ENCODE results near the gene C1QTNF12.
A peak's percentile ranks its signal among the peaks of the same experiment; 100 is the strongest.

C1QTNF12 gene, protein sequence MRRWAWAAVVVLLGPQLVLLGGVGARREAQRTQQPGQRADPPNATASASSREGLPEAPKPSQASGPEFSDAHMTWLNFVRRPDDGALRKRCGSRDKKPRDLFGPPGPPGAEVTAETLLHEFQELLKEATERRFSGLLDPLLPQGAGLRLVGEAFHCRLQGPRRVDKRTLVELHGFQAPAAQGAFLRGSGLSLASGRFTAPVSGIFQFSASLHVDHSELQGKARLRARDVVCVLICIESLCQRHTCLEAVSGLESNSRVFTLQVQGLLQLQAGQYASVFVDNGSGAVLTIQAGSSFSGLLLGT

DNA sequence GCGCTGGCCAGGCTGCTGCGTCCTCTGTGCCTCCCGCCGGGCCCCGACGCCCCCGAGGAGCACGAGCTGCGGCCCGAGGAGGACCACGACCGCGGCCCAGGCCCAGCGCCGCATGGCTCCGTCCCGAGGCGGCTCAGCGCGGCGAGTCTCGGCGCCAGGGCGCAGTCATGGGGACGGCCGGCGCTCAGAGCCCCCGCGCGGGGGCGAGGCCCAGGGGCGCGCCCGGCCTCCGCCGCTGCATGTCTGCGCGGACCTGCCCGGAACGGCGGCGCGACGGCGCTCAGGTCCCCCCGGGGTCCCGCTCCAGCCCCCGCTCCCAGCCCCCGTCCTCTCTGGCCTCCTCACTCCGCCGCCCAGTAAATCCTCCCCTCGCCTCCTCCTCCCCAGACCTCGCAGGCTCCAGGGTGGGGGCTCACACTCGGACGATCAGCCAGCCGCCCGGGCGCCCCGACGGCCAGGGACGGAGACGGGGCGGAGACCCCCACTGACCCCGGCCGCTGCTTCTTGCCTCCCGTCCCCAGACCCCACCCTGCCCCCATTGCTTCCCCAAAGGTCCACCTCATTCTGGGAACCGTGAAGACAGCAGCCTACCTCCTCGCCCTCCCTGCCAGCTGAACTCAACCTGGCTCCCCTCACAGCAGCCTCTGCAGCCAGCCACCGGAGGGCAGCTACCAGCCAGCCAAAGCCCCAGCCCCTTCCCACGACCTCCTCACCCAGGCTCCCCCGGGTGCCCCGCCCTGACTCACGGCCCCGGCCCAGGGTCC lies at the start of gene C1QTNF12:
C1QTNF12 (minus strand) TSS at position 146 of the 764 bp plus-strand sequence; CDS start at position 114, 32 bp downstream.
- DNase-seq: no peak

DNA sequence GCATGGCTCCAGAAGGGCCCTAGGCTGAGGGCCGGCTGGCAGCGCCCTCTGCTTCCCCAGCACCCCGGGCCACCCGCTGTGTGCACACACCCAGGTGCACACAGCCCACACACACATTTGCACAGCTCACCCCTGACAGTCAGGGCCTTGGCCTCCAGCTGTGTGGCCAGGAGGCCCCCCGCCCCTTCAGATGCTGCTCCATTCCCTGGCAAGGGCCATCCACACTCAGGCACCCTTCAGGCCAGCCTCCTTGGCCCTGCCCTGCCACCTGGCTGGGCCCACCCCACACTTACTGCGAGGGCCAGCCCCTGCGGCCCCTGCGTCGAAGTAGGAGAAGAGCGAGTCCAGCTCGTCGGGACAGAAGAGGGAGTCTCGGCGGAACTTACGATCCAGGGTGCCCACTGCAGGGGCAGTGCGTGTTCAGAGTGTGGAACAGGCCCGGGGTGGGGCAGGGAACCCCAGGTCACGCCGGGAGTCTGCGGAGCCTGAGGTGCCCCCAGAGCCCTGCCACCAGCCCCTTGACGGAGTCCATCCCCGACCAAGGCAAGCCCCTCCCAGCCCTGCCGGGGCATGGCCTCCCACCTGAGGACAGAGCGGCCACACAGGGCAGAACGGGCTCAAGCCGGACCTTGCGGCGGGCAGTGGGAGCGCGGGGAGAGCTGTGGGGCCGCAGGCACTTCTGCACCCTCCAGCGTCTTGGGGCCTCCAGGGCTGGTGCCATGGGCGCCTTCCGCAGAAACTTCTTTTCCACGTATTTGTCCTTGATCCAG lies 48.8 kb upstream of the C1QTNF12 start:
- no peak for DNase-seq

- DNase-seq: no peak
Observed at GRCh38 chr1:1294250-1294890, 47.8 kb upstream of the C1QTNF12 start.

DNA sequence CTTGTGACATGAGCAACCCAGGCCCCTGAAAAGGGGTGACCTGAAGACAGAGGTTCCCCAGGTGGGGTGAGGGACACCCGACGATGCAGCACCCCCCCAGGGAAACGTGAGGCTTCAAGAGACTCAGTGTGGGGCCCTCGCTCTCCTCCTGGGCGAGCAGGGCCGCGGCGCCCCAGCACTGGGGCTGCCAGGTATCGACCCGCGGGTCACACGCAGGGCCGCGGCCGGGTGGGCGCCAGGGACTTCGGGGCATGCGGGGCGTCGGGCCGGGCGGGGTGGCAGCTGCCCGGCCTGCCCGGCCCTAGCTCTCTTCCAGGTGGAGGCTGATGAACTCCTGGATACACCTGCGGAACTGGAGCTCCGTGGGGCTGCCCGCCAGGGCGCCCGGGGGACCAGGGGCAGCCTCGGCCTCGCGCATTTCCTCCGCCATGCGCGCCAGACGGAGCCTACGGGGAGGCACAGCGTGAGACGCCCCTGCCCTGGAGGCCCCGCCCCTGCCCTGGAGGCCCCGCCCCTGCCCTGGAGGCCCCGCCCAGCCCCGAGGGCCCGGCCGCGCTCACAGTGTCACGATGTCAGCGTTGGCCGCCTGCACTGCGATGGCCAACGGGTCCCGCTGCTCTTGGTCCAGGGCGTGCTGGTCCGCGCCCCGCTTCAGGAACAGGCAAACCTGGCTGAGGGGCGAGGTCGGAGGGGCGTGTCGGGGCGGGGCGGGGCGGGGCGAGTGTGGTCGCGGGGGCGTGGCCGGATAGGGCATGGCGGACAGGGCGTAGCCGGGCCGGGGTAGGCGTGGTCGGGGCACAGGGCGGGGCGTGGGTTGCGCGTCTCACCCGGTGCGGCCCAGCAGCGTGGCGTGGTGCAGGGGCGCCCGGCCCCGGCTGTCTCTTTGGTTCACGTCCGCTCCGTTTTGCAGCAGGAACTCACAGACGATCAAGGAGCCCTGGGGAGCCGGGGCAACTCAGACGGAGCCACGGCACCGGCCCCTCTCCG lies 47.0 kb upstream of the C1QTNF12 start:
- DNase-seq: no peak

GRCh38 chr1:1292851-1293250 lies 46.3 kb upstream of the C1QTNF12 start:
- DNase-seq: no peak

GRCh38 chr1:1292442-1292779 lies 45.9 kb upstream of the C1QTNF12 start:
- no peak for DNase-seq

- DNase-seq: peak; percentile 84
Observed at GRCh38 chr1:1291548-1292441, 45.3 kb upstream of the C1QTNF12 start.

DNA sequence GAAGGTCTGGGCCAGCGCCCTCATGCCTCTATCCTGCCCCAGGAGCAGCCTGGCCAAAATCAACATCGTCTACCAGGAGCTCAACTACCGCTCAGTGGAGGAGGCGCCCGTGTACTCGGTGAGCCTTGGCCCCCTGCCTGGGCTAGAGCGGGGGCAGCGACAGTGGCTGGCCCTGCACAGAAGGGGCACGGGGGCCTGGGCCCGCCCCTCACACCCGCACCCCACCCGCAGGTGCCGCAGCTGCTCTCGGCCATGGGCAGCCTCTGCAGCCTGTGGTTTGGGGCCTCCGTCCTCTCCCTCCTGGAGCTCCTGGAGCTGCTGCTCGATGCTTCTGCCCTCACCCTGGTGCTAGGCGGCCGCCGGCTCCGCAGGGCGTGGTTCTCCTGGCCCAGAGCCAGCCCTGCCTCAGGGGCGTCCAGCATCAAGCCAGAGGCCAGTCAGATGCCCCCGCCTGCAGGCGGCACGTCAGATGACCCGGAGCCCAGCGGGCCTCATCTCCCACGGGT lies 44.6 kb upstream of the C1QTNF12 start:
- DNase-seq: no peak

DNA sequence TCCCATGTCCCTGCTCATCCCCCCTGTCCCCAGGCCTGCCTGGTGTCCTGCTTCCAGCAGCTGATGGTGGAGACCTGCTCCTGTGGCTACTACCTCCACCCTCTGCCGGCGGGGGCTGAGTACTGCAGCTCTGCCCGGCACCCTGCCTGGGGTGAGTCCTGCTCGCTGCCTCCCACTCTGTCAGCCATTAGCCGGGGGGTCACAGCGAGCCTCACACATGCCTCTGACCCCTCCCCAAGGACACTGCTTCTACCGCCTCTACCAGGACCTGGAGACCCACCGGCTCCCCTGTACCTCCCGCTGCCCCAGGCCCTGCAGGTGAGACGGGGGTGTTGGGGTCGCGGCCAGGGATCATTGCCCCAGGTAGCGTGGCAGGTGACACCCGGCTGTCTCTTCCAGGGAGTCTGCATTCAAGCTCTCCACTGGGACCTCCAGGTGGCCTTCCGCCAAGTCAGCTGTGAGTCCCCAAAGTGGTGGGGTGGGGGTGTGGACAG lies 43.8 kb upstream of the C1QTNF12 start:
- DNase-seq: peak; percentile 21

- DNase-seq: no peak
Observed at GRCh38 chr1:1287288-1288110, 41.0 kb upstream of the C1QTNF12 start.

DNA sequence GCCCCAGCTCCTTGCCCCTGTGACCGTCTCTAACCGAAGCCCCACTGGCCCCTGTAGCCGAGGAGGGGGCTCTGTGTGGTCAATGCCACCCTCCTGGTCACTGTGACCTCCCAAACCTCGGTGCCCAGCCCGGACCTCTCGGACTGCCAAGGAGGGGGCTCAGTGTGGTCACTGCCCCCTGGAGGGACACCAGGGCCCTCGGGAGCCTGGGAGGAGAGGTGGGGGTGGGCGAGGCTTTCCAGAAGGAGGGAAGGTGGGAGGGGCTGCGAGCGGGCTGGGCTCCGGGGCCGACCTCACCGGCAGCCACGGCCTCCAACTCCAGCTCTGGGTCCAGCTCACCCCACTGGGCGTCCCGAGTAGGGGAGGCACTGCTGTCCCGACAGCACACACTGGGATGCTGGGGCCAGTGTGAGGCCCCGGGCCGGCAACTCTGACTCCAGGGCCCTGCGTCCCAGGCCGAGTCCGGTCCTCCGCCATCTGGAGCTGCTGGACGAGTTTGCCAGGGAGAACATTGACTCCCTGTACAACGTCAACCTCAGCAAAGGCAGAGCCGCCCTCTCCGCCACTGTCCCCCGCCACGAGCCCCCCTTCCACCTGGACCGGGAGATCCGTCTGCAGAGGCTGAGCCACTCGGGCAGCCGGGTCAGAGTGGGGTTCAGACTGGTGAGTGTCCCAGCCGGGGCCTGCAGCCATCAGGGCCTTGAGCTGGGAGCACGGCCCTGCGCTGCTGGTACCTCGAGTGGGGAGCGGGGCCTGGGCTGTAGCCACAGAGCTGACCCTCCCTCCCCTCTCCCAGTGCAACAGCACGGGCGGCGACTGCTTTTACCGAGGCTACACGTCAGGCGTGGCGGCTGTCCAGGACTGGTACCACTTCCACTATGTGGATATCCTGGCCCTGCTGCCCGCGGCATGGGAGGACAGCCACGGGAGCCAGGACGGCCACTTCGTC lies 40.1 kb upstream of the C1QTNF12 start:
- no peak for DNase-seq

- no peak for DNase-seq
Observed at GRCh38 chr1:1285611-1286311, 39.2 kb upstream of the C1QTNF12 start.

DNA sequence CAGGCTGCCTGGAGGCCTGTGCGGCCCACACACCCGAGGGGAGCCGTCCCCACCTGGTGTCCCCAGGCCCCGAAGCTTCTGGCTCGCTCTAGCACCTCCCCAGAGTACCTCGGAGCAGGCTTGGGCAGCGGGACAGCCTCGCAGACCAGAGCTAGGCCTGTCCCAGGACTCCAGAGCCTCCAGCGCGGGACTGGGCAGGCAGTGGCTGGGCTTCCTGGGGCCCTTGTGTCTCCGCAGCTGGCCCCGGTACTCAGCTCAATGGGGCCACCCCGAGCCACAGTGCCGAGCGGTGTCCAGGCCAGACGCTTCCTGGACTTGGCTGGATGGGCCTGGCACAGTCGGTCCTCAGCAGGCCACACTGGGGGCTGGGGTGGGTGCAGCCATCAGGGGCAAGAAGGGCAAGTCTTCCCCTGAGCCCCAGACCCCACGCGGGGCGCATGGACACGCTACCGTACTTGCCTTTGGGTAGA lies 38.6 kb upstream of the C1QTNF12 start:
- DNase-seq: no peak

- no peak for DNase-seq
Observed at GRCh38 chr1:1284221-1285101, 37.9 kb upstream of the C1QTNF12 start.

DNA sequence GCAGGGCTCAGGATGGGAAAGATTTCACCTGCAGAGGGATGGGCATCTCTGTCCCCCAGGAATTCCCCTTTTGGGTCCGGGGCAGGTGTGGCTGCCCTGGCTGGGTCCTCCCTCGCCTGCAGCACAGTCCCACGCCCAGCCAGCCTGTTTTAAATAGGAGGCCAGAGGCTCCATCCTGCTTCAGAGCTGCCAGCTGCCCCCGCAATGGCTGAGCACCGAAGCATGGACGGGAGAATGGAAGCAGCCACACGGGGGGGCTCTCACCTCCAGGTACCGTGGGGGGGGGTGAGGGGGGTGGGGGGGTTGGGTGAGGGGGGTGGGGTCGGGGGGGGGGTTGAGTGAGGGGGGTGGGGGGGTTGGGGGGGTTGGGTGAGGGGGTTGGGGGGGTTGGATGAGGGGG lies 37.3 kb upstream of the C1QTNF12 start:
- no peak for DNase-seq

GRCh38 chr1:1282998-1283397 lies 36.5 kb upstream of the C1QTNF12 start:
- DNase-seq: no peak
